H1 (cell line): ENCODE results near the gene SLC8A1. TPM values are rescaled to one million over a fixed set of nuclear protein-coding genes. Genes with fewer than 3 reads are reported as not detected.

Experiments used
- CTCF ChIA-PET: fragments of 300-600 bp; sonication (Branson Sonifier 250); formaldehyde crosslinking; loops from one replicate; lab custom pipeline; 2021; ENCODE audit not compliant: partially characterized antibody; lab: Charles Lee
- POLR2A ChIA-PET: fragments of 300-600 bp; sonication (Branson Sonifier 250); formaldehyde crosslinking; loops from one replicate; lab custom pipeline; 2021; ENCODE audit warnings: inconsistent platforms; ENCODE audit not compliant: partially characterized antibody; lab: Charles Lee
- DNase-seq, 2 experiments: peaks; one replicate each; pipeline versions ENCODE4 v3.0.0 to v3.0.0-alpha.2; 2010 to 2022; ENCODE audit warnings: low spot score in 2 of 2, low read depth in 1 of 2, mixed read lengths in 1 of 2
- FAIRE-seq: peaks from 2 replicates; lab custom pipeline; 2011; peaks lifted over from hg19 to GRCh38; lab: Jason Lieb, UNC
- H2AFZ ChIP-seq: 2 replicates; pipeline ENCODE4 v1.8.1; 2012; ENCODE audit warnings: low read length, inconsistent platforms
- H2AK5ac ChIP-seq: 2 replicates; pipeline ENCODE4 v1.6.1; 2013; ENCODE audit warnings: low read depth, low read length
- H2BK120ac ChIP-seq: replicated peaks from 2 replicates; pipeline ENCODE3; 2013; ENCODE audit warnings: low read depth, low read length, inconsistent platforms
- H2BK12ac ChIP-seq: 2 replicates; pipeline ENCODE4 v1.6.1; 2013; ENCODE audit warnings: low read depth, low read length
- H2BK15ac ChIP-seq: 2 replicates; pipeline ENCODE4 v1.6.1; 2013; ENCODE audit warnings: low read length
- H2BK20ac ChIP-seq: 2 replicates; pipeline ENCODE4 v1.6.1; 2013; ENCODE audit warnings: low read length
- H2BK5ac ChIP-seq: 2 replicates; pipeline ENCODE4 v1.6.1; 2013; ENCODE audit warnings: low read depth, low read length
- H3K14ac ChIP-seq: 2 replicates; pipeline ENCODE4 v1.6.1; 2013; ENCODE audit warnings: inconsistent platforms; ENCODE audit not compliant: insufficient read length
- H3K18ac ChIP-seq: 2 replicates; pipeline ENCODE4 v1.6.1; 2013; ENCODE audit warnings: low read length; ENCODE audit errors: extremely low read depth
- H3K23ac ChIP-seq: 2 replicates; pipeline ENCODE4 v1.6.1; 2013; ENCODE audit warnings: inconsistent platforms; ENCODE audit not compliant: insufficient read length
- H3K23me2 ChIP-seq: 2 replicates; pipeline ENCODE4 v1.6.1; 2013; ENCODE audit warnings: low read depth, low read length
- H3K27ac ChIP-seq: 2 replicates; pipeline ENCODE4 v1.6.1; 2011; ENCODE audit warnings: low read depth, low read length, inconsistent platforms
- H3K27me3 ChIP-seq, 4 experiments: replicated peaks in 1 of 4; 1 replicate in 1 of 4; 2 replicates in 3 of 4; pipeline versions ENCODE4 v1.6.1 to v1.8.1; 2011 to 2013; ENCODE audit warnings: low read length in 3 of 4, mild to moderate bottlenecking in 3 of 4, inconsistent platforms in 2 of 4, mixed read lengths in 2 of 4, moderate library complexity in 1 of 4; ENCODE audit not compliant: control insufficient read depth in 3 of 4, insufficient read depth in 3 of 4; ENCODE audit errors: extremely low read depth in 1 of 4
- H3K36me3 ChIP-seq, 4 experiments: 2 replicates each; pipeline versions ENCODE4 v1.6.1 to v1.8.1; 2011 to 2013; ENCODE audit warnings: mild to moderate bottlenecking in 4 of 4, low read length in 3 of 4, moderate library complexity in 2 of 4, control low read depth in 1 of 4, inconsistent platforms in 1 of 4; ENCODE audit not compliant: insufficient read depth in 4 of 4, control insufficient read depth in 2 of 4
- H3K4ac ChIP-seq: replicated peaks from 2 replicates; pipeline ENCODE3; 2013; ENCODE audit warnings: low read length, low read depth, mixed read lengths, inconsistent platforms; ENCODE audit not compliant: insufficient read length
- H3K4me1 ChIP-seq, 4 experiments: replicated peaks in 1 of 4; 1 replicate in 1 of 4; 2 replicates in 3 of 4; pipeline versions ENCODE4 v1.6.1 to v1.8.1; 2011 to 2013; ENCODE audit warnings: low read length in 3 of 4, inconsistent platforms in 2 of 4, mixed read lengths in 1 of 4; ENCODE audit not compliant: insufficient read depth in 4 of 4, control insufficient read depth in 3 of 4
- H3K4me2 ChIP-seq, 2 experiments: 2 replicates each; pipeline versions ENCODE4 v1.6.1 to v1.8.1; 2011 to 2013; ENCODE audit warnings: low read depth in 2 of 2, low read length in 2 of 2, control low read depth in 1 of 2, inconsistent platforms in 1 of 2, mild to moderate bottlenecking in 1 of 2; ENCODE audit not compliant: insufficient read depth in 1 of 2
- H3K4me3 ChIP-seq, 4 experiments: fragments of 200-600, 300-600 bp in 1 of 4; sonication (generic), shearing (Covaris generic), sonication (Bioruptor Twin) in 1 of 4; 2 replicates each; pipeline versions ENCODE4 v1.5.1 to v1.8.1; 2011 to 2016; ENCODE audit warnings: low read length in 4 of 4, low read depth in 3 of 4, control low read depth in 2 of 4, inconsistent platforms in 2 of 4, mild to moderate bottlenecking in 2 of 4, mixed read lengths in 1 of 4, moderate library complexity in 1 of 4; ENCODE audit not compliant: insufficient read depth in 2 of 4; ENCODE audit errors: extremely low read depth in 1 of 4
- H3K56ac ChIP-seq: replicated peaks from 2 replicates; pipeline ENCODE3; 2013; ENCODE audit warnings: low read depth, mild to moderate bottlenecking, mixed read lengths, low read length, inconsistent platforms; ENCODE audit not compliant: insufficient read length
- H3K79me1 ChIP-seq: 2 replicates; pipeline ENCODE4 v1.6.1; 2013; ENCODE audit warnings: low read depth, low read length, control low read depth
- H3K79me2 ChIP-seq, 2 experiments: 2 replicates each; pipeline versions ENCODE4 v1.6.1 to v1.8.1; 2012 to 2013; ENCODE audit warnings: low read length in 2 of 2, mild to moderate bottlenecking in 2 of 2, inconsistent platforms in 1 of 2; ENCODE audit not compliant: insufficient read depth in 2 of 2, control insufficient read depth in 1 of 2
- H3K9ac ChIP-seq, 4 experiments: replicated peaks in 1 of 4; 1 replicate in 1 of 4; 2 replicates in 3 of 4; pipeline versions ENCODE4 v1.6.1 to v1.8.1; 2011 to 2013; ENCODE audit warnings: low read depth in 3 of 4, low read length in 3 of 4, control low read depth in 2 of 4, mild to moderate bottlenecking in 2 of 4, moderate library complexity in 2 of 4, inconsistent platforms in 1 of 4; ENCODE audit errors: extremely low read depth in 1 of 4
- H3K9me3 ChIP-seq, 2 experiments: 2 replicates each; pipeline versions ENCODE4 v1.6.1 to v1.8.1; 2012 to 2013; ENCODE audit warnings: mild to moderate bottlenecking in 2 of 2, moderate library complexity in 2 of 2, control low read depth in 1 of 2, inconsistent platforms in 1 of 2, low read depth in 1 of 2, low read length in 1 of 2, mixed read lengths in 1 of 2; ENCODE audit not compliant: insufficient read depth in 2 of 2
- H4K20me1 ChIP-seq, 2 experiments: replicated peaks in 1 of 2; 2 replicates each; pipeline versions ENCODE3 to v1.8.1; 2011 to 2013; ENCODE audit warnings: inconsistent platforms in 2 of 2, low read length in 2 of 2, mild to moderate bottlenecking in 1 of 2; ENCODE audit not compliant: insufficient read depth in 2 of 2, control insufficient read depth in 1 of 2
- H4K5ac ChIP-seq: 2 replicates; pipeline ENCODE4 v1.6.1; 2013; ENCODE audit warnings: low read length, low read depth, mixed read lengths, inconsistent platforms; ENCODE audit not compliant: insufficient read length
- H4K8ac ChIP-seq: 2 replicates; pipeline ENCODE4 v1.8.0; 2013; ENCODE audit warnings: mild to moderate bottlenecking, moderate library complexity, low read length, inconsistent platforms; ENCODE audit not compliant: insufficient read depth; ENCODE audit errors: extremely low read depth
- H4K91ac ChIP-seq: replicated peaks from 2 replicates; pipeline ENCODE3; 2013; ENCODE audit warnings: low read length, mixed read lengths, inconsistent platforms; ENCODE audit not compliant: insufficient read length
- ASH2L ChIP-seq: fragments of 200-600, 300-600 bp; sonication (generic); IDR thresholded peaks from one replicate; pipeline ENCODE4 v1.7.1; 2017; ENCODE audit warnings: low read length
- CTCF ChIP-seq, 3 experiments: IDR thresholded peaks; 1 replicate in 2 of 3; 2 replicates in 1 of 3; pipeline versions ENCODE4 v1.5.1 to v1.6.1; 2011; ENCODE audit warnings: low read length in 3 of 3, mild to moderate bottlenecking in 3 of 3, inconsistent platforms in 2 of 3, low read depth in 1 of 3, moderate library complexity in 1 of 3; ENCODE audit not compliant: insufficient read depth in 1 of 3; ENCODE audit errors: control extremely low read depth in 1 of 3
- EZH2 ChIP-seq: fragments of 200-600 bp; sonication (generic); IDR thresholded peaks from 2 replicates; pipeline ENCODE4 v1.7.1; 2012; ENCODE audit warnings: low read depth, mild to moderate bottlenecking, moderate library complexity, low read length, inconsistent platforms; ENCODE audit not compliant: severe bottlenecking
- KDM1A ChIP-seq: fragments of 200-600, 300-600 bp; sonication (generic); IDR thresholded peaks from 2 replicates; pipeline ENCODE4 v1.7.1; 2016; ENCODE audit warnings: mild to moderate bottlenecking, low read length, borderline replicate concordance
- NRF1 ChIP-seq: IDR thresholded peaks from 2 replicates; pipeline ENCODE4 v1.6.1; 2011; ENCODE audit warnings: mild to moderate bottlenecking, low read depth, low read length, improper control_type of control experiment
- POLR2A ChIP-seq, 2 experiments: IDR thresholded peaks; 1 replicate in 1 of 2; 2 replicates in 1 of 2; pipeline ENCODE4 v1.6.1; 2011; ENCODE audit warnings: low read depth in 2 of 2, low read length in 2 of 2, mild to moderate bottlenecking in 2 of 2; ENCODE audit errors: control extremely low read depth in 1 of 2
- RBBP5 ChIP-seq: IDR thresholded peaks from 2 replicates; pipeline ENCODE4 v1.7.1; 2012; ENCODE audit warnings: low read depth, mild to moderate bottlenecking, inconsistent platforms, low read length, moderate library complexity, borderline replicate concordance
- SIN3A ChIP-seq, 2 experiments: IDR thresholded peaks in 1 of 2; conservative IDR thresholded peaks in 1 of 2; 2 replicates each; pipeline ENCODE4 v1.6.1; 2011 to 2012; ENCODE audit warnings: low read length in 2 of 2, improper control_type of control experiment in 1 of 2, low read depth in 1 of 2, mild to moderate bottlenecking in 1 of 2
- SP1 ChIP-seq: IDR thresholded peaks from 2 replicates; pipeline ENCODE4 v1.6.1; 2011; ENCODE audit warnings: low read depth, low read length
- TAF1 ChIP-seq: IDR thresholded peaks from 2 replicates; pipeline ENCODE4 v1.6.1; 2011; ENCODE audit warnings: mild to moderate bottlenecking, low read depth, low read length
- TAF7 ChIP-seq: optimal IDR thresholded peaks from 2 replicates; pipeline ENCODE3; 2011; ENCODE audit warnings: low read depth, mild to moderate bottlenecking, inconsistent platforms, low read length, moderate library complexity, borderline replicate concordance
- TEAD4 ChIP-seq: IDR thresholded peaks from 2 replicates; pipeline ENCODE4 v1.6.1; 2012; ENCODE audit warnings: low read depth, low read length, inconsistent platforms, mixed read lengths
- WGBS, 2 experiments: shearing (Covaris generic) in 1 of 2; methylation state at CpG; one replicate each; pipeline versions ENCODE4 v1.1.6 to v1.1.7; 2013 to 2015; ENCODE audit warnings: low lambda C conversion rate in 2 of 2, mixed read lengths in 2 of 2, inconsistent platforms in 1 of 2, low coverage in 1 of 2, missing lambda C conversion rate in 1 of 2; ENCODE audit not compliant: insufficient replicate concordance in 2 of 2, insufficient coverage in 1 of 2, insufficient read length in 1 of 2; ENCODE audit errors: extremely low coverage in 1 of 2, missing lambda C conversion rate in 1 of 2; 5-methylcytosine and 5-hydroxymethylcytosine counted together
- polyA plus RNA-seq, 7 experiments: library from polyadenylated mRNA; depleted of rRNA in 3 of 7; stranded (reverse) in 5 of 7; unstranded in 2 of 7; fragments of >200 nt in 5 of 7; fragments of 200-250 nt in 2 of 7; gene quantifications; 1 replicate in 5 of 7; 2 replicates in 1 of 7; 4 replicates in 1 of 7; pipeline versions ENCODE4 v1.2.1 to v1.2.3, GENCODE V29; 2011 to 2013; ENCODE audit warnings: missing spikeins in 2 of 7, mixed read lengths in 2 of 7
- total RNA-seq: library from RNA; stranded (reverse); fragmentation: NEBNext Ultra II Directional; extraction: Animal tissue kit (Norgen Biotek cat#: 25700); gene quantifications from 2 replicates; pipeline ENCODE4 v1.2.1, GENCODE V29; 2021

Gene SLC8A1
- total and polyA plus RNA-seq, 2 of the 8 experiments (the other 6 are each of a cell fraction or from before 2014, with no cell fraction given): 0.68 to 3.6 TPM

GRCh38 chr2:40168546-40168945, 283.3 kb downstream of the SLC8A1 start:
- no peak overlapping the region for H4K5ac ChIP-seq
- H3K18ac ChIP-seq: no peak overlapping the region
- H3K36me3 ChIP-seq: no peaks in the 10 kb centered on the region
- H2AK5ac ChIP-seq: no peak overlapping the region
- H3K14ac ChIP-seq: no peak overlapping the region
- H2BK20ac ChIP-seq: no peak overlapping the region
- H3K56ac ChIP-seq: no peak overlapping the region
- no peaks in the 10 kb centered on the region for H3K79me1 ChIP-seq
- H3K4ac ChIP-seq: no peak overlapping the region
- no peak overlapping the region for H4K91ac ChIP-seq
- no peaks in the 10 kb centered on the region for H4K20me1 ChIP-seq
- H2BK15ac ChIP-seq: no peak overlapping the region
- H3K4me1 ChIP-seq: peaks cover 0 to 2% (median 0%) of the 10 kb centered on the region in 4 experiments; a peak in 1 of 7 replicates
- ChIA-PET CTCF (interaction anchor here (0.6 to 0.7 kb wide), 2 partner anchors 219 to 258 kb away, joined by 3 to 4 read pairs; no protein-coding TSS in a partner anchor), POLR2A (no interaction called here)
- no peaks in the 10 kb centered on the region for H3K79me2 ChIP-seq
- no peak overlapping the region for H3K4me2 ChIP-seq
- no peak overlapping the region for H2BK12ac ChIP-seq
- H2BK5ac ChIP-seq: no peak overlapping the region
- H4K8ac ChIP-seq: no peak overlapping the region
- H3K27ac ChIP-seq: no peak overlapping the region
- 35% methylated on average over 1 of the region's 1 CpG; no CpG with 5 or more reads in 1 of the 2 experiments for WGBS, 2 experiments
- no peak overlapping the region for H3K9ac ChIP-seq
- no peaks in the 10 kb centered on the region for H3K9me3 ChIP-seq
- no peak overlapping the region for H2BK120ac ChIP-seq
- no peak for DNase-seq
- no peaks in the 10 kb centered on the region for H3K27me3 ChIP-seq
- no peak overlapping the region for H2AFZ ChIP-seq
- H3K23me2 ChIP-seq: no peaks in the 10 kb centered on the region
- no peak overlapping the region for H3K4me3 ChIP-seq
- no peak for FAIRE-seq
- no peak overlapping the region for H3K23ac ChIP-seq
- TF ChIP-seq TEAD4: no peak
- TF ChIP-seq SIN3A (conservative IDR thresholded peaks at IDR 0.05 in 1 of 2, IDR thresholded peaks at IDR 0.05 in 1 of 2; ENCODE audit: low read depth in 1 of 2, low read length in 2 of 2): no peak
- no peak for TF ChIP-seq ASH2L
- no peak for TF ChIP-seq CTCF (IDR thresholded peaks at IDR 0.05; ENCODE audit: control extremely low read depth in 1 of 3, insufficient read depth in 1 of 3, low read depth in 1 of 3, low read length in 3 of 3)
- TF ChIP-seq RBBP5: no peak
- no peak for TF ChIP-seq TAF7
- no peak for TF ChIP-seq KDM1A
- no peak for TF ChIP-seq POLR2A (IDR thresholded peaks at IDR 0.05; ENCODE audit: control extremely low read depth in 1 of 2, low read depth in 2 of 2, low read length in 2 of 2)
- TF ChIP-seq SP1: no peak
- TF ChIP-seq NRF1: no peak
- no peak for TF ChIP-seq TAF1
- no peak for TF ChIP-seq EZH2
